ENCODE data around the gene ARHGAP44. TPM values are rescaled to one million over a fixed set of nuclear protein-coding genes. Genes with fewer than 3 reads are reported as not detected.

The ARHGAP44 gene
- total and polyA plus RNA-seq, 9 of the 15 experiments (the other 6 are each of a cell fraction or from before 2014, with no cell fraction given): 0.01 to 0.68 (median 0.07) TPM; not detected in 1

- peak; percentile 93 for TF ChIP-seq RBM25 (IDR thresholded peaks at IDR 0.05; ENCODE audit: low read depth, low read length, severe bottlenecking)
- peak; percentile 44; the same call in 1 of the 2 replicates for TF ChIP-seq SOX6 (IDR thresholded peaks at IDR 0.05)
- TF ChIP-seq NCOA4 (IDR thresholded peaks at IDR 0.05; ENCODE audit: partially characterized antibody): no peak
- TF ChIP-seq ZBTB26 (CRISPR knock-in tag; IDR thresholded peaks at IDR 0.05): no peak
- no peak for TF ChIP-seq E2F1 (CRISPR knock-in tag; IDR thresholded peaks at IDR 0.05)
- peak; percentile 85 for TF ChIP-seq SP2 (IDR thresholded peaks at IDR 0.05; ENCODE audit: extremely low read depth, low read depth, low read length, poor library complexity, severe bottlenecking)
- TF ChIP-seq CAMTA2 (CRISPR knock-in tag; conservative IDR thresholded peaks at IDR 0.05): no peak
- TF ChIP-seq ESRRA (IDR thresholded peaks at IDR 0.05; ENCODE audit: borderline replicate concordance, low read depth): no peak
- peak; percentile 94 to 97 for TF ChIP-seq MNT (conservative IDR thresholded peaks at IDR 0.05)
- peak; percentile 71 for TF ChIP-seq EGR1 (conservative IDR thresholded peaks at IDR 0.05)
- no peak for TF ChIP-seq NFATC3 (IDR thresholded peaks at IDR 0.05)
- TF ChIP-seq SPI1 (IDR thresholded peaks at IDR 0.05; ENCODE audit: borderline replicate concordance, low read depth, low read length): no peak
- peak; percentile 78 for TF ChIP-seq PHF8 (IDR thresholded peaks at IDR 0.05; ENCODE audit: borderline replicate concordance, low read length)
- 0 out of 2 replicates have a peak, but pooled peaks have one; percentile 14 for TF ChIP-seq THAP12 (CRISPR knock-in tag; IDR thresholded peaks at IDR 0.05)
- peak; percentile 72 for TF ChIP-seq TAL1 (IDR thresholded peaks at IDR 0.05)
- peak; percentile 63; the same call in 1 of the 2 replicates for TF ChIP-seq PML (IDR thresholded peaks at IDR 0.05; ENCODE audit: low read length)
- peak; percentile 71 for TF ChIP-seq USF1 (CRISPR knock-in tag; IDR thresholded peaks at IDR 0.05)
- TF ChIP-seq PKNOX1 (IDR thresholded peaks at IDR 0.05): peak; percentile 98
- no peak for TF ChIP-seq WHSC1 (IDR thresholded peaks at IDR 0.05; ENCODE audit: low read length)
These were observed 228.6 kb downstream of the ARHGAP44 start, which contains the start of gene ELAC2 (continued) for GRCh38 chr17:13017655-13018459.

Data from K562 (cell line).